Measurements from ENCODE around the gene CCDC146.
A peak's percentile ranks its signal among the peaks of the same experiment; 100 is the strongest.
"Not testable (repeated sequence)": the region's sequence is repeated elsewhere in the genome, so short reads cannot be mapped to it uniquely, and the experiment has no call there.

Gene CCDC146

GRCh38 chr7:77306231-77307067 lies 184.0 kb downstream of the CCDC146 start:
- no peak for DNase-seq

- no peak for DNase-seq
Measured at GRCh38 chr7:77308792-77309191, 186.4 kb downstream of the CCDC146 start.

- DNase-seq = no peak
Measured at GRCh38 chr7:77309714-77310220, 187.4 kb downstream of the CCDC146 start.

- no peak for DNase-seq
Measured at GRCh38 chr7:77310982-77311381, 188.6 kb downstream of the CCDC146 start.

GRCh38 chr7:77313085-77313484 lies 190.7 kb downstream of the CCDC146 start:
- DNase-seq = no peak

GRCh38 chr7:77313876-77314480 lies 191.6 kb downstream of the CCDC146 start:
- no peak for DNase-seq

- DNase-seq = no peak
Measured at GRCh38 chr7:77315182-77315591, 192.8 kb downstream of the CCDC146 start.

GRCh38 chr7:77316219-77316978 lies 194.0 kb downstream of the CCDC146 start:
- DNase-seq = no peak

- DNase-seq = no peak
Measured at GRCh38 chr7:77318019-77318418, 195.6 kb downstream of the CCDC146 start.

GRCh38 chr7:77320137-77320536 lies 197.7 kb downstream of the CCDC146 start:
- DNase-seq = no peak

- DNase-seq = no peak
Measured at GRCh38 chr7:77320714-77321113, 198.3 kb downstream of the CCDC146 start.

- DNase-seq = no peak
Measured at GRCh38 chr7:77321300-77321699, 198.9 kb downstream of the CCDC146 start.

- DNase-seq = no peak
Measured at GRCh38 chr7:77326131-77326530, 203.7 kb downstream of the CCDC146 start.

- no peak for DNase-seq
Measured at GRCh38 chr7:77327067-77327931, 204.9 kb downstream of the CCDC146 start.

- no peak for DNase-seq
Measured at GRCh38 chr7:77327932-77328628, 205.7 kb downstream of the CCDC146 start.

- DNase-seq = no peak
Measured at GRCh38 chr7:77328669-77329068, 206.3 kb downstream of the CCDC146 start.

- no peak for DNase-seq
Measured at GRCh38 chr7:77329466-77330168, 207.2 kb downstream of the CCDC146 start.

- DNase-seq = no peak
Measured at GRCh38 chr7:77330169-77330882, 207.9 kb downstream of the CCDC146 start.

GRCh38 chr7:77331938-77332695 lies 209.7 kb downstream of the CCDC146 start:
- peak; percentile 52 for DNase-seq

- not testable (repeated sequence) for DNase-seq
Measured at GRCh38 chr7:77334039-77334438, 211.6 kb downstream of the CCDC146 start.

All from NCI-H2107 (cell line).